GM19193 (cell line): Measurements from ENCODE around the gene PNLIPRP2.

Source experiments
- POLR2A ChIP-seq: IDR thresholded peaks from 4 replicates; pipeline ENCODE4 v1.6.1; 2011; ENCODE audit not compliant: insufficient read depth, insufficient read length; ENCODE audit errors: extremely low read depth

The PNLIPRP2 gene

GRCh38 chr10:116694243-116694926 is 73.6 kb downstream of the PNLIPRP2 start:
- TF ChIP-seq POLR2A: no peak
